ENCODE results near the gene NPIPB13.
"Not testable (repeated sequence)": the region's sequence is repeated elsewhere in the genome, so short reads cannot be mapped to it uniquely, and the experiment has no call there.

- TF ChIP-seq POLR2AphosphoS5 (IDR thresholded peaks at IDR 0.05; ENCODE audit: low read depth, low read length); EP300 (IDR thresholded peaks at IDR 0.05; ENCODE audit: borderline replicate concordance in 1 of 2, low read depth in 1 of 2, low read length in 1 of 2); CTCF (IDR thresholded peaks at IDR 0.05); REST (IDR thresholded peaks at IDR 0.05; ENCODE audit: low read depth, low read length); EZH2phosphoT487 (IDR thresholded peaks at IDR 0.05; ENCODE audit: borderline replicate concordance, low read depth); SIN3A (IDR thresholded peaks at IDR 0.05; ENCODE audit: borderline replicate concordance, low read depth, low read length); RAD21 (IDR thresholded peaks at IDR 0.05; ENCODE audit: low read length); TAF1 (IDR thresholded peaks at IDR 0.05; ENCODE audit: borderline replicate concordance, low read depth, low read length); RCOR1 (IDR thresholded peaks at IDR 0.05; ENCODE audit: low read length); MXI1 (IDR thresholded peaks at IDR 0.05; ENCODE audit: low read depth, low read length); TEAD4 (IDR thresholded peaks at IDR 0.05; ENCODE audit: borderline replicate concordance, insufficient read depth): not testable (repeated sequence)
Measured at GRCh38 chr16:30282357-30282756, 34.1 kb upstream of the NPIPB13 start.
